ENCODE results near the gene TOM1L2. TPM values are rescaled to one million over a fixed set of nuclear protein-coding genes. Genes with fewer than 3 reads are reported as not detected.

Gene TOM1L2
- total RNA-seq, 4 donors from 2014 or later, result 17.5 to 44.6 (median 27.1) TPM

- no peak for TF ChIP-seq CTCF (IDR thresholded peaks at IDR 0.05; ENCODE audit: low read depth)
Measured at GRCh38 chr17:17849147-17849820, 122.9 kb downstream of the TOM1L2 start.

- no peak for TF ChIP-seq CTCF (IDR thresholded peaks at IDR 0.05; ENCODE audit: low read depth)
Measured at GRCh38 chr17:17848311-17849082, 123.7 kb downstream of the TOM1L2 start.

GRCh38 chr17:17847726-17848125, 124.5 kb downstream of the TOM1L2 start:
- TF ChIP-seq CTCF (IDR thresholded peaks at IDR 0.05; ENCODE audit: low read depth), result no peak

GRCh38 chr17:17847118-17847689, 125.0 kb downstream of the TOM1L2 start:
- TF ChIP-seq CTCF (IDR thresholded peaks at IDR 0.05; ENCODE audit: low read depth), result no peak

- no peak for TF ChIP-seq CTCF (IDR thresholded peaks at IDR 0.05; ENCODE audit: low read depth)
Measured at GRCh38 chr17:17846645-17847044, 125.6 kb downstream of the TOM1L2 start.

GRCh38 chr17:17846003-17846402, 126.2 kb downstream of the TOM1L2 start:
- TF ChIP-seq CTCF (IDR thresholded peaks at IDR 0.05; ENCODE audit: low read depth), result no peak

All from subcutaneous adipose tissue (tissue), 4 donors.